Hematopoietic multipotent progenitor cell (in vitro differentiated cells): ENCODE results near the gene FCGBP. TPM values are rescaled to one million over a fixed set of nuclear protein-coding genes. Genes with fewer than 3 reads are reported as not detected.
"Not testable (repeated sequence)": the region's sequence is repeated elsewhere in the genome, so short reads cannot be mapped to it uniquely, and the experiment has no call there.

Experiments
- DNase-seq, 3 donors: peaks; one replicate each; pipeline ENCODE4 v3.0.0-alpha.2; 2011 to 2015; ENCODE audit warnings: low read depth in 2 of 3, low spot score in 2 of 3
- total RNA-seq: library from RNA; depleted of rRNA; stranded (reverse); fragments of >200 nt; gene quantifications from one replicate; pipeline ENCODE4 v1.2.3, GENCODE V29; 2012

The FCGBP gene
- 0.27 TPM for total RNA-seq

GRCh38 chr19:39934584-39935363 lies at the start of gene FCGBP:
Gene FCGBP (minus strand): TSS chr19:39934634.
- DNase-seq, result no peak

GRCh38 chr19:39983695-39984300 lies 49.4 kb upstream of the FCGBP start:
- no peak for DNase-seq

GRCh38 chr19:39982883-39983282 lies 48.4 kb upstream of the FCGBP start:
- DNase-seq, result no peak

DNA sequence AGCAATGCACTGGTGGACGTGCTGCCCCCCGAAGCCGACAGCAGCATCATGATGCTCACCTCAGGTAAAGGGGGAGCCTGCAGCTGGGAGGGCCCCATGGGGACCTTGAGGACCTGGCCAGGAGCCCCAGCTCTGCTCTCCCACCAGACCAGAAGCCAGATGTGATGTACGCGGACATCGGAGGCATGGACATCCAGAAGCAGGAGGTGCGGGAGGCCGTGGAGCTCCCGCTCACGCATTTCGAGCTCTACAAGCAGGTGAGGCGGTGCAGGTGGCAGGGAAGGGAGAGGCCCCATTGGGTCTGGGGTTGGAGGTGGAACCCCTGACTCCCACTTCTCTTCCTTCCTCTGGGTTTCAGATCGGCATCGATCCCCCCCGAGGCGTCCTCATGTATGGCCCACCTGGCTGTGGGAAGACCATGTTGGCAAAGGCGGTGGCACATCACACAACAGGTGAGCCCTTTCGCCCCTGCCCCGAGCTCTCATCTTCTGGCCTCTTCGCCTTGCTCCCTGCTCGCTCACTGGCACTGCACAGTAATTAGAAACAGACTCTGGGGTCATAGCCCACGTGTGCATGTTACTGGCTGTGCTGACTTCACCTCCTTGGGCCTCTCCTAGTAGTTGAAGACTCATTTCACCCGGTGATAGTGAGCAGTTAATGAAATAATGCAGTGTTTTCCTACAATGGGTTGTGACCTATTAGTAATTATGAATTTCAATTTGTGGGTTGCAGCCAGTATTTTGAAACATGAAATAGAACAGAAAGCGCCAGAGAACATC lies 40.1 kb upstream of the FCGBP start:
- no peak for DNase-seq

DNA sequence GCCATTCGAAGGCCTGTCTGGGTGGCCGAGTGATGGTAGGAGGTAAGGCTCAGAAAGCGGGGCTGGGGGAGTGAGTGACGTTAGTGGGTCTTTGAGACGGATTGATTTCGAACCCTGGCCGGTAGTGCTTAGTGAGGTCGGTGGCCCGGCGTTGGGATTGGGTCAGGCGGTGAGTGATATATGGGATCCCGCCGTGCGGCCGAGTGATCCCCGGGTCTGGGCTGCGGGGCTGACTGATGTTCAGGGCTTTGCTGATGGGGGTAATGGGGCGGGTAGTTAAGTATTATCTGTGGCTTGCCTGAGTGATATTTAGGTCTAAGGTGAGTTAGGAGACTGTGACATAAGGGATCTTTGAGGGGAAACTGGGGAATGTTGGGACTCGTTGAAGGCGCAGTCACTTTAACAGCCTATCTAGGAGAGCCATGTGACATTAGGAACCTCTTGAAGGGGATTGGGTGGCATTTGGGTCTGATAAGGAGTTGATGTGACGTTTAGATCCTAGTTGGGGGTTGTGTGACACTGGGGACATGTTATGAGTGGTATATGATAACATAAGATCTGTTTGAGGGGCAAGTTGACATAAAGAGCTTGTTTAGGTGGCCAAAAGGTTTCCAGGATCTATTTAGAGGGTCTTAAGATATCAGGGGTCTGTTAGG lies 37.1 kb upstream of the FCGBP start:
- DNase-seq, result no peak

- DNase-seq, result peak; percentile 94 to 99 (median 99)
Measured at GRCh38 chr19:39970675-39971379, 36.4 kb upstream of the FCGBP start, which contains the start of gene PSMC4. Gene PSMC4 (plus strand): TSS chr19:39971165. CDS start chr19:39971203, 38 bp downstream.

GRCh38 chr19:39970425-39970674 lies 35.9 kb upstream of the FCGBP start:
- DNase-seq, result peak in 2 of 3 donors; percentile 23 to 47

DNA sequence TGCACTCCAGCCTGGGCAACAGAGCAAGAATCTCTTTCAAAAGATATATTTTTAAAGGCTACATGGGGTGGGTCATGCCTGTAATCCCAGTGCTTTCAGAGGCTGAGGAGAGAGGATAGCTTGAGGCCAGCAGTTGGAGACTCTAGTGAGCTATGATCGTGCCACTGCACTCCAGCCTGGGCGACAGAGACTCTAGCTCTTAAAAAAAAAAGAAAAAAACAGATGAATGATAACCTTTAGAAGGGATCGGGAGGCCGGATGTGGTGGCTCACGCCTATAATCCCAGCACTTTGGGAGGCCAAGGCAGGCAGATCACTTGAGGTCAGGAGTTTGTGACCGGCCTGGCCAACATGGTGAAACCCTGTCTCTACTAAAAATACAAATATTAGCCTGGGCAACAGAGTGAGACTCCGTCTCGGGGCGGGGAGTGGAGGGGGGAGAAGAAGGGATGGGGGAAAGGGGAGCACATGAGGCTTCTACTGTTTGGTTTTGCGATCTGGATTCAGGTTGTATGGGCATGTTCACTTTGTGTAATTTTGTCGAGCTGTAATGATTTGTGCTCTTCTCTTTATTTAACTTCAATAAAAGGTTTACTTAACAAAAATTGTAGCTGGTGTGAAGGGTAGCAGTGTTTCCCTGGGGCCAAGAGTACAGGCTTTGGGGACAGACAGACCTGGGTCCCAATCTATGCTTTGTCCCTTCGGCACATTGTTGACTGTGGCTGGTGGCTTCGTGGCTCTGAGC lies 35.4 kb upstream of the FCGBP start:
- no peak for DNase-seq

DNA sequence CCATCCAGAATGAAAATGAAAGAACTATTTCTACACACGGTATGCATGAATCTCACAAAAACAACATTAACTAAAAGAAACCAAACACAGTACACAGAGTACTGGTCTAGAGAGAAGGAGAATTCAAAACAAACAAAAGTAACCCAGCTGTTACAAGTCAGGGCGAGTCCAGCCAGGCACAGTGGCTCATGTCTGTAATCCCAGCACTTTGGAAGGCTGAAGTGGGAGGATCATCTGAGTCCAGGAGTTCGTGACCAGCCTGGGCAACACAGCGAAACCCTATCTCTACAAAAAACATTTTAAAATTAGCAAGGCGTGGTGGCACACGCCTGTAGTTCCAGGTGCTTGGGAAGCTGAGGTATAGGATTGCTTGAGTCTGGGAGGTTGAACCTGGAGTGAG lies 34.8 kb upstream of the FCGBP start:
- no peak for DNase-seq

DNA sequence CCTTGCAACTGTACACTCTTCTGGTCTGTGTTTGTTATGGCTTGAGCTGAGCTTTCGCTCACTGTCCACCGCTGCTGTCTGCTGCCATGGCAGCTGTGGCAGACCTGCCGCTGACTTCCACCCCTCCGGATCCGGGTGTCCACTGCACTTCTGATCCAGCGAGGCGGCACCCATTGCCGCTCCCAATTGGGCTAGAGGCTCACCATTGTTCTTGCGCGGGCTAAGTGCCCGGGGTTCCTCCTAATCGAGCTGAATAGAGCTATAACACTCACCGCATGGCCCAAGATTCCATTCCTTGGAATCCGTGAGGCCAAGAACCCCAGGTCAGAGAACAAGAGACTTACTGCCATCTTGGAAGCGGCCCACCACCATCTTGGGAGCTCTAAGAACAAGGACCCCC lies 34.4 kb upstream of the FCGBP start:
- no peak for DNase-seq

DNA sequence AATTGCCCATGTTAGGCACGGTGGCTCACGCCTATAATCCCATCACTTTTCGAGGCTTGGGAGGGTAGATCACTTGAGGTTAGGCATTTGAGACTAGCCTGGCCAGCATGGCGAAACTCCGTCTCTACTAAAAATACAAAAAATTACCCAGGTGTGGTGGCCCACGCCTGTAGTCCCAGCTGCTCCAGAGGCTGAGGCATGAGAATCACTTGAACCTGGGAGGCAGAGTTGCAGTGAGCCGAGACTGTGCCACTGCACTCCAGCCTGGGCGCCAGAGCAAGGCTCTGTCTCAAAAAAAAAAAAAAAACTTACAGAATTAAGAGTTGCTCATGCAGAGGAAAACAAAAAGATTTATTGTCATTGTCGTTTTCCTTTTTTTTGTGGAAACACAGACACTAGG lies 33.1 kb upstream of the FCGBP start:
- DNase-seq, result no peak

DNA sequence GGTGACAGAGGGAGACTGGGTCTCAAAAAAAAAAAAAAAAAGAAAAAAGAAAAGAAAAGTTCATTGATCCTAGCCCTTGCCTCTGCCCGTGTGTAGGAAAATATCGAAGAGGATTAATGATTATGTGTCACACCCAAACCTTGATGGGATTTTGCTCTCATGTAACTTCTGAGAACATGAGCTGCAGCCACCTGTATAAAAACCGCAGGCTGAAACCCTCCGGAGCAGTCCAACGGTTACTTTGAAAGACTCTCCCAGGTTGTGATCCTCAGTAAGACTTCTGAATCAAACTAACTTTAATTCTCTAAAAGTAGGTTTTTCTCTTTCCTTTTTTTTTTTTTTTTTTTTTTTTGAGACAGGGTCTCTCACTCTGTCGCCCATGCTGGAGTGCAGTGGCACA lies 32.2 kb upstream of the FCGBP start:
- no peak for DNase-seq

GRCh38 chr19:39963898-39964297 lies 29.5 kb upstream of the FCGBP start:
- no peak for DNase-seq

GRCh38 chr19:39959407-39959806 lies 25.0 kb upstream of the FCGBP start:
- not testable (repeated sequence) for DNase-seq

DNA sequence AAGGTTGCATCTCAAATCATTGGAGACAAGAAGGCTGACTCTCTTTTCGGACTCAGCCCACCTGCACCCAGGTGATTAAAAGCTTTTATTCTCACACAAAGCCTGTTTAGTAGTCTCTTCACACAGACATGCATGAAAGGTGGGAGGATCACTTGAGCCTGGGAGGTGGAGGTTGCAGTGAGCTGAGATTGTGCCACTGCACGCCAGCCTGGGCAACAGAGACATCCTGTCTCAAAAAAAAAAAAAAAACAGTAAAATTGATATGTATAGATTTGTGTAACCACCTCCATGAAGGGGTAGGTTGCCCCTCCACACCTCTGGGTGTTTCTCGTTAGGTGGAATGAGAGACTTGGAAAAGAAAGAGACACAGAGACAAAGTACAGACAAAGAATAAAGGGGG lies 24.5 kb upstream of the FCGBP start:
- DNase-seq, result not testable (repeated sequence)

- not testable (repeated sequence) for DNase-seq
Measured at GRCh38 chr19:39957886-39958285, 23.5 kb upstream of the FCGBP start.

DNA sequence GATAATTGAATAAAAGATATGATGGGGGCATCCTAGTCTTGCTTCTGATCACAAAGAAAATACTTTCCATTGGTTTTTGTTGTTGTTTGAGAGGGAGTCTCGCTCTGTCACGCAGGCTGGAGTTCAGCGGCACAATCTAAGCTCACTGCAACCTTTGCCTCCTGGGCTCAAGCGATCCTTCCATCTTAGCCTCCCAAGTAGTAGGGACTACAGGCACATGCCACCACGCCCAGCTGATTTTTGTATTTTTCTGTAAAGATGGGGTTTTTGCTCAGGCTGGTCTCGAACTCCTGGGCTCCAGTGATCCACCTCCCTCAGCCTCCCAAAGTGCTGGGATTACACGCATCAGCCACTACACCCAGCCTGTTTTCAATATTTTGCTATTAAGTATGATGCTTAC lies 19.5 kb upstream of the FCGBP start:
- DNase-seq, result no peak

GRCh38 chr19:39951686-39952085 lies 17.3 kb upstream of the FCGBP start:
- DNase-seq, result no peak

DNA sequence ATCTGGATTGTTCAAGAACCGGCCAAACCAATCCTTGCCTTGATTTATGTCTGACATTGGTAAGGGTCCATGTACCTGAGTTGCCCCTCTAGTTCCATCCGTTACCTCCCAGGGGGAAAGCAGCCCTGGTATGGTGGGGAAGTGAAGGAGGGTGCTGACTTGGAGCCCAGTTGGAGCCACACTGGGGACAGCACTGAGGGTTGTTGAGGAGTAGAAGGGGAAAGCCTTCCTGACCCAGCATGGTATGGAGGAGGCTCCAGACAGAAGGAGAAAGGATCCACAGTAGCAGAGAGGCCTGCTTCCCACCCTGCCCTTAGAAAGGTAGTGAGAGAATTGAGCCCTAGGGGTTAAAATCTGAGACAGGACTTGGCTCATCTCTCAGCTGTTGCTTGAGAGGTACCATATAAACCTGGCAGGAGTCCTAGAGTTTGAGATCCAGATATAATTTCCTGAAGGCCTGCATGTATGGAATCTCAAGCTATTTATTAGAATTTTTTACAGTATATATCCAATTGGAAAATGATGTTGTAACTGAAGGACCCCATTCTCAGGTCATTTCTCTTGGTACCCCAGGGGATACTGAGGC lies 16.7 kb upstream of the FCGBP start:
- DNase-seq, result no peak
